ENCODE measurements around the gene UNCX.

UNCX gene

DNA sequence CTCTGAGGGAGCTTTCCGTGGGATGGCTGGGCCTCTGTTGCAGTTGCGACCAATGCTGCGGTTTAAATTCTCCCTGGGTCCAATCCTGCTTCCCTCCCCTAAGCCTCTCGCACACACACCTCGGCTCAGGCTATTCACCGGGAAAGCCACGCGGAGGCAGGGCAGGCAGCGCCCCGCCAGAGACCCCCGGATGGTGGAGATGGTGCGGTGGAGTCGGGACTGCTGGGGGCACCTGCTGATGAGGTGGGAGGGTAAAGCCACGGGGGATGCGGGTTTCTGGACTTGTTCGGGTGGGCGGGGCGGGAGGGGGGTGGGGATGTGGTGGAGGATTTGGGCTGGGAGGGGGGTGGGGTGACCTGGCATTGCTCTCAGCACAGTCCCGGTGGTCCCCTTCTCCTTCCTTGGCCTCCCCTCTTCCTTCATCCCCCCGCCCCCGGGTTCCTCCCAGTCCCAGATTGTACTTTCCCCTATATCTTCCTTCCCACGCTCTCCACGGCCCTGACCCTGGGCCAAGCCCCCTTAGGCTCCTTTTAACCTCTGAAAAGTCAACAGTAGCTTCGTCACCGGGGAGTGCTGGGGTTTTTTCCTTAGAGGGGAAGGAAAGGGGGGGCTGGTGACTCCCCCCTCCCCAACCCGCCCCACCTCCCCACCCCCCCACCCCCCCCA is 16.4 kb downstream of the UNCX start:
- H4K20me1 ChIP-seq (ENCODE audit: low read depth, low read length): no peaks in the 10 kb centered on the region
- no peak for TF ChIP-seq EZH2phosphoT487 (conservative IDR thresholded peaks at IDR 0.05; ENCODE audit: low read length)
- TF ChIP-seq, protein P1, sequence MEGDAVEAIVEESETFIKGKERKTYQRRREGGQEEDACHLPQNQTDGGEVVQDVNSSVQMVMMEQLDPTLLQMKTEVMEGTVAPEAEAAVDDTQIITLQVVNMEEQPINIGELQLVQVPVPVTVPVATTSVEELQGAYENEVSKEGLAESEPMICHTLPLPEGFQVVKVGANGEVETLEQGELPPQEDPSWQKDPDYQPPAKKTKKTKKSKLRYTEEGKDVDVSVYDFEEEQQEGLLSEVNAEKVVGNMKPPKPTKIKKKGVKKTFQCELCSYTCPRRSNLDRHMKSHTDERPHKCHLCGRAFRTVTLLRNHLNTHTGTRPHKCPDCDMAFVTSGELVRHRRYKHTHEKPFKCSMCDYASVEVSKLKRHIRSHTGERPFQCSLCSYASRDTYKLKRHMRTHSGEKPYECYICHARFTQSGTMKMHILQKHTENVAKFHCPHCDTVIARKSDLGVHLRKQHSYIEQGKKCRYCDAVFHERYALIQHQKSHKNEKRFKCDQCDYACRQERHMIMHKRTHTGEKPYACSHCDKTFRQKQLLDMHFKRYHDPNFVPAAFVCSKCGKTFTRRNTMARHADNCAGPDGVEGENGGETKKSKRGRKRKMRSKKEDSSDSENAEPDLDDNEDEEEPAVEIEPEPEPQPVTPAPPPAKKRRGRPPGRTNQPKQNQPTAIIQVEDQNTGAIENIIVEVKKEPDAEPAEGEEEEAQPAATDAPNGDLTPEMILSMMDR (IDR thresholded peaks at IDR 0.05; ENCODE audit: insufficient read depth, low read length, poor library complexity, severe bottlenecking): no peak
- H3K9me3 ChIP-seq (ENCODE audit: insufficient read depth, low read length): no peaks in the 10 kb centered on the region
- no peak overlapping the region for H3K27ac ChIP-seq (ENCODE audit: low read depth, low read length)
- H3F3A ChIP-seq (ENCODE audit: insufficient read depth): no peaks in the 10 kb centered on the region
- no peaks in the 10 kb centered on the region for H3K27me3 ChIP-seq (ENCODE audit: low read length)
- no peaks in the 10 kb centered on the region for H3K79me2 ChIP-seq (ENCODE audit: insufficient read depth, low read length)
- H3K4me2 ChIP-seq (ENCODE audit: low read depth, low read length, poor library complexity, severe bottlenecking): no peak overlapping the region
- no peak overlapping the region for H3K9ac ChIP-seq (ENCODE audit: low read length)
- no peak overlapping the region for H2AFZ ChIP-seq (ENCODE audit: low read depth, low read length, severe bottlenecking)
- H3K36me3 ChIP-seq (ENCODE audit: low read length): no peaks in the 10 kb centered on the region
- H3K9me2 ChIP-seq (replicated peaks; ENCODE audit: insufficient read depth, low read length): no peaks in the 10 kb centered on the region
- no peak overlapping the region for H3K4me3 ChIP-seq (ENCODE audit: insufficient read depth, low read length, poor library complexity, severe bottlenecking)

DNA sequence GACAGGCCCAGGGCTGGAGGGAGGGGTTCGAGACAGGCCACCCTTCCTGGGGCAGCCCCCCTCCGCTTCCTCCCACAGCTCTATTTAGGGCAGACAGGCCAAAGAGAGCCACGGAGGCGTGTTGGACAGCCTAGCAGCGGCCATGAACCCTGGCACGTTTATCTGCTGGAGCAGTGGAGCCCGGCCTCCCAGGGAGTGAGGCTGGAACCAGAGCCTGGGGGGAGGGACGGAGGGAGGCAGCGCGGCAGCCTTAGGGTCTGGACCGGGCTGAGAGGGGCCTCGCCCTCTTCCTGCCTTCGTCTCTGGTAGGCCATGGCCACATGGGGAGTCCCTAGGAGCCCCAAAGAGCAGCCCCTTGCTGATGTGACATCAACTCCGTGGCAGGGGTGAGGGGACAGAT is 17.1 kb downstream of the UNCX start:
- TF ChIP-seq, protein P1 (IDR thresholded peaks at IDR 0.05; ENCODE audit: insufficient read depth, low read length, poor library complexity, severe bottlenecking): no peak
- no peak for TF ChIP-seq EZH2phosphoT487 (conservative IDR thresholded peaks at IDR 0.05; ENCODE audit: low read length)
- H3K27ac ChIP-seq (ENCODE audit: low read depth, low read length): no peak overlapping the region
- H3K4me2 ChIP-seq (ENCODE audit: low read depth, low read length, poor library complexity, severe bottlenecking): no peak overlapping the region
- no peaks in the 10 kb centered on the region for H3K27me3 ChIP-seq (ENCODE audit: low read length)
- no peaks in the 10 kb centered on the region for H3K9me3 ChIP-seq (ENCODE audit: insufficient read depth, low read length)
- H3K36me3 ChIP-seq (ENCODE audit: low read length): no peaks in the 10 kb centered on the region
- no peak overlapping the region for H3K4me3 ChIP-seq (ENCODE audit: insufficient read depth, low read length, poor library complexity, severe bottlenecking)
- H4K20me1 ChIP-seq (ENCODE audit: low read depth, low read length): no peaks in the 10 kb centered on the region
- no peak overlapping the region for H3K9ac ChIP-seq (ENCODE audit: low read length)
- H3K79me2 ChIP-seq (ENCODE audit: insufficient read depth, low read length): no peaks in the 10 kb centered on the region
- H2AFZ ChIP-seq (ENCODE audit: low read depth, low read length, severe bottlenecking): no peak overlapping the region
- no peaks in the 10 kb centered on the region for H3K9me2 ChIP-seq (replicated peaks; ENCODE audit: insufficient read depth, low read length)
- H3F3A ChIP-seq (ENCODE audit: insufficient read depth): no peaks in the 10 kb centered on the region

DNA sequence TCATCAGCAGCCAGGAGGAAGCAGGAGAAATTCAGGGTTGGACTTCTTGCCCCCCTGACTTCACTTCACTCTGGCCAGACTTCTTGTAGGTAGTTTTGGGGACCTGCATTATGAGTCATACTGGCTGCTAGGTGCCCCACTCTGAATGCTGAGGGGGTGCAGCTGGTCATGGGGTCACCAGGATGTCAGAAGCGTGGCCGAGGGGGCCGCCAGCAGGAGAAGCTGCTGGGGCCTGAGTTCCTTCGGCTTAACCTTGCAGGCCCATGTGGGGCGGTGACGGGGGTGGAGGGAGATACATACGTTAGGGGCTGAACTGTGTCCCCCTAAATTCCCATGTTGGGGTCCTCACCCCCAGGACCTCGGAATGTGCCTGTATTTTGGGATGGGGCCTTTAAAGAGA is 18.2 kb downstream of the UNCX start:
- no peak overlapping the region for H3K9ac ChIP-seq (ENCODE audit: low read length)
- H3K27ac ChIP-seq (ENCODE audit: low read depth, low read length): no peak overlapping the region
- no peaks in the 10 kb centered on the region for H3K79me2 ChIP-seq (ENCODE audit: insufficient read depth, low read length)
- no peaks in the 10 kb centered on the region for H3F3A ChIP-seq (ENCODE audit: insufficient read depth)
- H3K4me3 ChIP-seq (ENCODE audit: insufficient read depth, low read length, poor library complexity, severe bottlenecking): no peak overlapping the region
- H3K36me3 ChIP-seq (ENCODE audit: low read length): no peaks in the 10 kb centered on the region
- H3K9me3 ChIP-seq (ENCODE audit: insufficient read depth, low read length): no peaks in the 10 kb centered on the region
- H3K9me2 ChIP-seq (replicated peaks; ENCODE audit: insufficient read depth, low read length): no peaks in the 10 kb centered on the region
- no peaks in the 10 kb centered on the region for H3K27me3 ChIP-seq (ENCODE audit: low read length)
- TF ChIP-seq, protein P1 (IDR thresholded peaks at IDR 0.05; ENCODE audit: insufficient read depth, low read length, poor library complexity, severe bottlenecking): no peak
- no peak for TF ChIP-seq EZH2phosphoT487 (conservative IDR thresholded peaks at IDR 0.05; ENCODE audit: low read length)
- no peaks in the 10 kb centered on the region for H4K20me1 ChIP-seq (ENCODE audit: low read depth, low read length)
- no peak overlapping the region for H3K4me2 ChIP-seq (ENCODE audit: low read depth, low read length, poor library complexity, severe bottlenecking)
- no peak overlapping the region for H2AFZ ChIP-seq (ENCODE audit: low read depth, low read length, severe bottlenecking)
